ENCODE results near the gene TIMP2. TPM values are rescaled to one million over a fixed set of nuclear protein-coding genes. Genes with fewer than 3 reads are reported as not detected.

The TIMP2 gene
- total and polyA plus RNA-seq, 2 of the 4 experiments (the other 2 are of a cell fraction), result 43.9 to 416 TPM

DNA sequence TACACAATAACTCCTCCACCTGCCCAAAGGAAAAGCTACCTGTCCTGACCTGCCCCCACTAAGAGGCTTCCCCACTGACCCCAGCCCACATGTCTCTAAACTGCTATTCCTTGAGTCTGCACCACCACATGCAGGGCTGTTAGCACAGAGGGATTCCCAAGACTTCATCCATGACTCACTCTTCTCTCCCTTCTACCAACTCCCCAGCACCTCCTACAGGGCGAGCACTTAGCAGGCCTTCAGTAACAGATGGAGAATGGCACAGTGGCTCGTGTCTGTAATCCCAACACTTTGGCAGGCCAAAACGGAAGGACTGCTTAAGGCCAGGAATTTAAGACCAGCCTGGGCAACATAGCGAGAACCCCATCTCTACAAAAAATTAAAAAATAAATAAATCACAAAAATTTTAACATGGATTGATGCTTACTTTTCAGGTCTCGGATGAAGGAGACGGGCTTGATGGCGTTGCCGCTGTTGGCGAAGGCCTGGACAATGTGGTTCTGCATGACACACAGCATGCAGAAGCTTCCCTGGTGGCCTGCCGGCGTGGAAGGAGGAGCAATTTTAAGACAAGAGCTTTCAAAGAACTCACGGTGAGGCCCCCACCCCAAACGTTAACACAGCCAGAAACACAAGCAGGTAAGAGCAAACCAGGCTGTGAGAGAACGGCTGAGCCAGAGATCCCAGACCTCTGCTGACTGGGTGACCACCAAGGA is 96.6 kb downstream of the TIMP2 start:
- intact Hi-C loops (cut with micrococcal nuclease), result loop anchor here (10.0 kb wide), 1 partner anchor 334 kb away; no protein-coding TSS in a partner anchor
- Histone ChIP-seq H3K27ac (ENCODE audit: insufficient read depth, low read length) (no peak overlapping the region), H2AK9ac (replicated peaks; ENCODE audit: low read depth, low read length, poor library complexity) (peak overlapping the region; percentile 13), H2AFZ (replicated peaks; ENCODE audit: low read length, poor library complexity) (no peak overlapping the region), H4K8ac (ENCODE audit: low read depth in 2 of 2, low read length in 2 of 2) (no peak overlapping the region), H3K56ac (ENCODE audit: extremely low read depth, insufficient read depth, low read length) (no peak overlapping the region), H3K27me3 (ENCODE audit: control insufficient read depth, insufficient read depth, low read length) (no peaks in the 10 kb centered on the region), H3K36me3 (ENCODE audit: control insufficient read depth, insufficient read depth, low read length) (peaks cover 61% of the 10 kb centered on the region), H3K4ac (ENCODE audit: low read depth, low read length) (no peak overlapping the region), H3K4me2 (ENCODE audit: low read depth, low read length) (no peak overlapping the region), H2BK15ac (ENCODE audit: low read depth, low read length) (no peak overlapping the region), H3K23ac (ENCODE audit: low read depth, low read length) (no peak overlapping the region), H3K14ac (replicated peaks; ENCODE audit: low read depth, low read length) (no peak overlapping the region), H3K18ac (ENCODE audit: low read depth, low read length) (no peak overlapping the region), H3K9me1 (ENCODE audit: insufficient read depth, low read length) (peaks cover 12% of the 10 kb centered on the region; the same call in 1 of the 2 replicates), H2BK20ac (ENCODE audit: low read depth, low read length) (no peak overlapping the region), H4K20me1 (ENCODE audit: insufficient read depth, low read length) (peaks cover 32% of the 10 kb centered on the region), H3K4me1 (ENCODE audit: control insufficient read depth, insufficient read depth, low read length) (peaks cover 2% of the 10 kb centered on the region; the same call in 1 of the 2 replicates), H3K79me1 (ENCODE audit: low read depth in 1 of 2, low read length in 2 of 2) (peaks cover 29 to 74% of the 10 kb centered on the region in 2 experiments), H2AK5ac (ENCODE audit: low read depth, low read length) (no peak overlapping the region; the same call in 1 of the 2 replicates), H2BK120ac (ENCODE audit: low read depth, low read length) (no peak overlapping the region), H3K9ac (ENCODE audit: low read depth, low read length) (no peak overlapping the region), H4K91ac (ENCODE audit: insufficient read depth, low read depth, low read length) (no peak overlapping the region), H3K4me3 (ENCODE audit: insufficient read depth, low read depth, low read length) (no peak overlapping the region), H3K9me3 (ENCODE audit: control insufficient read depth, insufficient read depth, low read length) (no peaks in the 10 kb centered on the region), H4K5ac (ENCODE audit: low read depth, low read length) (no peak overlapping the region), H2BK5ac (ENCODE audit: low read depth, low read length, poor library complexity, severe bottlenecking) (no peak overlapping the region)
- ChIA-PET POLR2A (ENCODE audit: unreplicated experiment) (no interaction called here), CTCF (no interaction called here)
- peak; percentile 78 for DNase-seq
- in situ Hi-C loops (cut with MboI; ENCODE audit: low sequenced_read_pairs), result no loop called here
- peak; percentile 91 for ATAC-seq (ENCODE audit: low read depth)
- dilution Hi-C loops (cut with HindIII; ENCODE audit: low sequenced_read_pairs, unreplicated experiment), result no loop called here
- WGBS, 2 experiments (ENCODE audit: extremely low coverage in 2 of 2, insufficient read length in 1 of 2), result 98% methylated on average over 8 of the region's 14 CpGs; no CpG with 5 or more reads in 1 of the 2 experiments
- no TSS peak for BruUV-seq (replicated peaks)
- TF ChIP-seq FOS (IDR thresholded peaks at IDR 0.05; ENCODE audit: low read depth, low read length) (peak; percentile 39; the same call in 1 of the 2 replicates), BHLHE40 (IDR thresholded peaks at IDR 0.05; ENCODE audit: low read depth, low read length) (no peak), NFE2L2 (IDR thresholded peaks at IDR 0.05; ENCODE audit: low read depth, low read length) (no peak), MAZ (IDR thresholded peaks at IDR 0.05; ENCODE audit: borderline replicate concordance, low read depth, low read length) (no peak), MXI1 (IDR thresholded peaks at IDR 0.05; ENCODE audit: borderline replicate concordance, low read depth, low read length) (peak; percentile 51; the same call in 1 of the 2 replicates), CHD1 (IDR thresholded peaks at IDR 0.05; ENCODE audit: low read depth, low read length) (no peak), POLR2A (IDR thresholded peaks at IDR 0.05; ENCODE audit: low read depth, low read length) (no peak), SMC3 (IDR thresholded peaks at IDR 0.05; ENCODE audit: low read depth, low read length) (peak; percentile 32; the same call in 1 of the 2 replicates), MAFK (IDR thresholded peaks at IDR 0.05; ENCODE audit: low read depth, low read length) (no peak), CEBPB (IDR thresholded peaks at IDR 0.05; ENCODE audit: low read depth, low read length) (no peak), RAD21 (IDR thresholded peaks at IDR 0.05; ENCODE audit: low read length) (peak; percentile 47), RFX5 (IDR thresholded peaks at IDR 0.05; ENCODE audit: low read depth, low read length) (no peak)
- TF ChIP-seq, protein P1, sequence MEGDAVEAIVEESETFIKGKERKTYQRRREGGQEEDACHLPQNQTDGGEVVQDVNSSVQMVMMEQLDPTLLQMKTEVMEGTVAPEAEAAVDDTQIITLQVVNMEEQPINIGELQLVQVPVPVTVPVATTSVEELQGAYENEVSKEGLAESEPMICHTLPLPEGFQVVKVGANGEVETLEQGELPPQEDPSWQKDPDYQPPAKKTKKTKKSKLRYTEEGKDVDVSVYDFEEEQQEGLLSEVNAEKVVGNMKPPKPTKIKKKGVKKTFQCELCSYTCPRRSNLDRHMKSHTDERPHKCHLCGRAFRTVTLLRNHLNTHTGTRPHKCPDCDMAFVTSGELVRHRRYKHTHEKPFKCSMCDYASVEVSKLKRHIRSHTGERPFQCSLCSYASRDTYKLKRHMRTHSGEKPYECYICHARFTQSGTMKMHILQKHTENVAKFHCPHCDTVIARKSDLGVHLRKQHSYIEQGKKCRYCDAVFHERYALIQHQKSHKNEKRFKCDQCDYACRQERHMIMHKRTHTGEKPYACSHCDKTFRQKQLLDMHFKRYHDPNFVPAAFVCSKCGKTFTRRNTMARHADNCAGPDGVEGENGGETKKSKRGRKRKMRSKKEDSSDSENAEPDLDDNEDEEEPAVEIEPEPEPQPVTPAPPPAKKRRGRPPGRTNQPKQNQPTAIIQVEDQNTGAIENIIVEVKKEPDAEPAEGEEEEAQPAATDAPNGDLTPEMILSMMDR (conservative IDR thresholded peaks at IDR 0.05; ENCODE audit: low read depth, low read length), result peak; percentile 65
- TF ChIP-seq, protein P2, sequence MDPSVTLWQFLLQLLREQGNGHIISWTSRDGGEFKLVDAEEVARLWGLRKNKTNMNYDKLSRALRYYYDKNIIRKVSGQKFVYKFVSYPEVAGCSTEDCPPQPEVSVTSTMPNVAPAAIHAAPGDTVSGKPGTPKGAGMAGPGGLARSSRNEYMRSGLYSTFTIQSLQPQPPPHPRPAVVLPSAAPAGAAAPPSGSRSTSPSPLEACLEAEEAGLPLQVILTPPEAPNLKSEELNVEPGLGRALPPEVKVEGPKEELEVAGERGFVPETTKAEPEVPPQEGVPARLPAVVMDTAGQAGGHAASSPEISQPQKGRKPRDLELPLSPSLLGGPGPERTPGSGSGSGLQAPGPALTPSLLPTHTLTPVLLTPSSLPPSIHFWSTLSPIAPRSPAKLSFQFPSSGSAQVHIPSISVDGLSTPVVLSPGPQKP (IDR thresholded peaks at IDR 0.05; ENCODE audit: borderline replicate concordance, low read depth, low read length), result no peak
- TF ChIP-seq, protein P3, sequence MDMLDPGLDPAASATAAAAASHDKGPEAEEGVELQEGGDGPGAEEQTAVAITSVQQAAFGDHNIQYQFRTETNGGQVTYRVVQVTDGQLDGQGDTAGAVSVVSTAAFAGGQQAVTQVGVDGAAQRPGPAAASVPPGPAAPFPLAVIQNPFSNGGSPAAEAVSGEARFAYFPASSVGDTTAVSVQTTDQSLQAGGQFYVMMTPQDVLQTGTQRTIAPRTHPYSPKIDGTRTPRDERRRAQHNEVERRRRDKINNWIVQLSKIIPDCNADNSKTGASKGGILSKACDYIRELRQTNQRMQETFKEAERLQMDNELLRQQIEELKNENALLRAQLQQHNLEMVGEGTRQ (IDR thresholded peaks at IDR 0.05; ENCODE audit: low read depth, low read length), result no peak
